GM19372 (cell line): Measurements from ENCODE around the gene ZDHHC13.

ENCODE experiments used
- ATAC-seq: cut with Tn5 transposase; IDR thresholded peaks from one replicate; pipeline ENCODE4 v1.9.1; 2021; ENCODE audit warnings: mild to moderate bottlenecking, low read depth, moderate library complexity; ENCODE audit not compliant: unreplicated experiment

ZDHHC13 gene

DNA sequence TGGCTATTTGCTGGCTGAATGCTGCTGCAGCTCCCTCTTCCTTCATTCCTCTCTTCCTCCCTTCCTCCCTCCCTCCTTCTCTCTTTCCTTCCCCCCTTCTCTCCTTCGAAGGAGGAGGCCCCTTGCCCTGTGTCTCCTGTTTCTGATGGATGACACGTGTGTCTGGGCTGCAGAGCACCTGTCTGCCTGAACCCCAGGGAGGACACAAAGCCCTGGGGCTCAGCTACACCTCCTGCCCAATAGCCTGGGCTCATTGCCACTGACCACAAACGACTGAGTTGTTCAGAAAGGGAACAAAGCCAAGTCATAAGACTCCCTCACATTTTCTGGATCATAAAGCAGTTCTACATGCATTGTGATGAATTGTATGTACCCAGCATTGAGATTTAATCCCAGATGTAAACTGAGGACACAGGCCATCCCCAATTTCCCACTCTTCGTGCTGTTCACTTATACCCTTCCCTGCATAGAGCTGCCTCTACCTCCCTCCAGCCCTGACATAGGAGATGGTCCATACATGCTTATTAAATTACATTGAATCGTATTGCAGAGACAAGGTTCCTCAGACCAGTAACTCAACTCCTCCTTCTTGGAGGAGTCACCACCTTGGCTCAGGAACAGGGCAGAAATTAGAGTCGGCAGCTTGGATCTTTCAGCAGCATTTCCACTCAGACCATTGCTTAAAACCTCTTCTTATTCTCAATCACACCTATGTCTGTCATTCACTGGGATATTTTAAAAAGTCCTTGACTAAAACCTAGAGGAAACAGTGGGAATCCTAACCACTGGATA lies 83.6 kb downstream of the ZDHHC13 start:
- no peak for ATAC-seq

DNA sequence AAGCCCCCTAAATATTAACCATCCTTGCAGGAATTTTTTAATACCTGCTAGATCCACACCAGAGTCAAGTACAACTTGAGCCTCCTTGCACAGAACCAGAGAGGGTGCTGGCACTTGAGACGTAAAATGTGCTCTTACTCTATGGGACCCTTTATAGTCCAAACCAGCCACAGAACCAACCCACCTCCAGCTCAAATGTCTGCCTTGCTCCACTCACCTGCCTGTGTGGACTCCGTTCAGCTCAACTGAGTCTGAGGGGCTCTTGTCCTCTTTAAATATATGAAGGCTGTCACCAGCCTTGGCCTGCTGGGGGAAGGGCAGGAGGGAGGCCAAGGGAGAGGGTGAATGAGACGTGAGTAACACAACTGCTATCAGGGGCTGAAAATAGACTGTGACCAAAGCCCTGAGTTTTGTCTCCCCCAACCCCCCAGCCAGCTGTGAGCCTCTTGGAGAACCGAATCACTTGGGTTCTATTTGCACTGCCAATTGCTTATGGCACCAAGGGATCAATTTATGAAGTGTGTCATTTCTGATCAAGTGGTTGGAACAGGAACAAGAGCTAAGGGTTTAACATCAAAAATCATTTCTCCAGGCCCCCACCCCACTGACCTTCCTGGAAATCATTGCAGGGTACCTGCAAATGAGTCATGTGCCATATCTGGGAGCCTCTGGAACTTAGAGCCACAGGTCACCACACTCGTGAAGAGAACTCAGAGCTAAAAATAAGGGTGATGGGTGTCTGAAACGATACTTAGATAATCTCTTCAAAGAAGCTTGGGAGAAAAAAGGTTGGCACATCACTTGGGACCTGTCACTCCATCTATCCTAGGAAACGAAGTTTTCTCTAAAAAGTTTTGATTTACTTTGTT lies 85.0 kb downstream of the ZDHHC13 start, which contains the start of gene CSRP3:
Gene CSRP3, minus strand, starts transcription at position 247 of the 869 bp plus-strand sequence. CDS start 9,535 bp downstream, outside the sequence.
- ATAC-seq, result no peak

DNA sequence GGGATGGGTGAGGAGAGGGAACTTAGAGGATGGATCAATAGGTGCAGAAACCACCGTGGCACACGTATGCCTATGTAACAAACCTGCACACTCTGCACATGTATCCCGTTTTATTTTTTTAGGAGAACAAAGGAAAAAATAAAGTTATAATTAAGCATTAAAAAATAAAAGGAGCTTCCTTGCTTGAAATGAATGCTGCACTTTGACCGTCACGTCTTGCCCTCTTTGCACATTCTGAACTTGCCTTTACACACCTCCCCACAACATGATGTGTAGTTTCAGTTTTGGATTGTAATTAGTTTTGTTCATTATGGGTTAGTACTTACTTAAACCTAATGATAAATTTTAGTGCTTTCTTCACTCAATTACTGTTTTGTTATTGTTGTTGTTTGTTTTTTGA lies 87.9 kb downstream of the ZDHHC13 start:
- ATAC-seq, result no peak

DNA sequence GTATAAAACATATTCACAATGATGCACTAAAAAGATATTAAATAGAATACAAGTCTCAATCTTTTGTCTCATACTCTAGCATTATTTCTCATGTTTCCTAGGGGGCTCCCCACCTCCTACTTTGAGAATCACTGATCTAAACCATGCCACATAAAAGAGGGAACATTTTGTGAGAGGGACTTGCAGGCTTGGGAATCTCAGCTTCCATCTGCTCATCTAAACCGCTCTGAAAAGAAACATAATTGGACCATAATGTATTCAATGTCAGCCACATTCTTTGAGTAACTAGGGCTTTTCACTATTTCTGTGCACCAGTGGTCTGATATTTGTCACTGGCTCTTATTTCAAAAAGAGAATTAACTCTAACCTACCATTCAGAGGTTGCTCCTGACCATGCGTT lies 91.2 kb downstream of the ZDHHC13 start:
- no peak for ATAC-seq

DNA sequence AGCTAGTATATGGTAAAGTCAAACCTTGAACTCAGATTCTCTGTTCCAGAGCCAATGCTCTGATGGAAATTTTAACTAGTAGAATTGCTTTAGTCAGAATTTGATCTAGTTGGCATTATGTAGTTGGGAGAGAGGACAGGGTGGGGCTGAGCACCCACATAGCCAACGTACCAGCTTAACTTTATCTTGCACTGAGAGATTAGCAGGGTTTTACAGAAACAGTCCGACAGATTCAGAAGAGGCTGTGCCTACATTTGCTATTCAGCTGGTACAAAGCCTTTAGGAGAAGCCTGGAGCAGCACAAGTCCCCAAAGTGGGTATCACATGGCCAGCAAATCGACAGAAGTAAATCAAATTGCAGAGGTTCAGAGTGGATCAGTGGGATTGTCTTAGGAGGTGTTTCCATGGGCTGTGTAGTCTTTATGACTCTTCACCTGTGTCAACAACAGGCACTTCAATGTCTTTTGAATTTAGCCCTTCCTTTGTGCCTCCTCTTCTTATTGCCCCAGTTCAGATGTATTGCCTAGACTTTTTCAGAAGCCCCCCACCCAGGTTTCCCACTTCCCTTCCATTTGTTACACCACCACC lies 92.1 kb downstream of the ZDHHC13 start:
- no peak for ATAC-seq

DNA sequence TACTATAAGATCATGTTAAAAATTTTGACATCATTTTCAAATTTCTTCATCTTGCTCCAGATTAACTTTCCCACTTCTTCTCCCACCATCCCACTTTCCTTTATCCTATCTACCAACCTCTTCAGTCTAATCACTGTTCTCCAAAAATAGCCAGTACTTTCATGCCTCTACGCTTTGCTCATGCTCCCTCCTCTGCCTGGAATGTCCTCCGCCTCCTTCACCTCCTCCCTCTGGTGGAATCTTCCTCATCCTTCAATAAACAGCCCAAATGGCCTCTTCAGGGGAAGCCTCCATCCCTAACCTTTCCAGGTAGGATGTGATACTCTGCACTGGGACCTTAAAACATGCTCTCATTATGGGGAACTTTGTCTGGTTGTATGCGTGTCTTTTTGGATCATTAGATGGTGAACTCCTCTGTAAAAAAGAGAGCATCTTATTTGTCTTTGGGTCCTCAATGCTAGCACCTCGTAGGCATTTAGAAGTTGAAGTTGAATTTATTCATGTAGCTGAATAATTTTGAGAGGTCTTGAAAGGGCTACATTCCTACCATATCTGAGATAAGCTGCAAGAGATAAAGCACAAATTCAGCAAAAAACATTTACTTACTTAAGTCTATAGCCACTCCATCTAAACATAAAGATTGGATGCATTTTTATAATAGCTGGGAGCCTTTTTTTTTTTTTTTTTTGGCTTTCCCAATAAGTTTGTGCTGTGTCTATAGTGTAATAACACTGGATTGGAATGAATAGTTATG lies 92.8 kb downstream of the ZDHHC13 start:
- ATAC-seq, result no peak

DNA sequence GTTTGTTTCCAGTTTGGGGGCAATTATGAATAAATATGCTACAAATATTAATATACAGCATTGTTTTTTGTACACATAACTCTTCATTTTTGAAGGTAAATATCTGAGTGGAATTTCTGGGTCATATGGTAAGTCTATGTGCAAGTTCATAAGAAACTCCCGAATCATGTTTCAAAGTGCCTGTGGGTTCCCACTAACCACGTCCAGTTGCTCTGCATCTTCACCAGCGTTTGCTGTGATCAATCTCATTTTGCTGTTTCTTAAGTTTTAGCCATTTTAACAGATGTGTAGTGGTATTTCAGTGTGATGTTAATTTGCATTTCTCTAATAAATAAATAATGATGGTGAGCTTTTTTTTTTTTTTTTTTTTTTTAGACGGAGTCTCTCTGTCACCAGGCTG lies 99.1 kb downstream of the ZDHHC13 start:
- no peak for ATAC-seq

DNA sequence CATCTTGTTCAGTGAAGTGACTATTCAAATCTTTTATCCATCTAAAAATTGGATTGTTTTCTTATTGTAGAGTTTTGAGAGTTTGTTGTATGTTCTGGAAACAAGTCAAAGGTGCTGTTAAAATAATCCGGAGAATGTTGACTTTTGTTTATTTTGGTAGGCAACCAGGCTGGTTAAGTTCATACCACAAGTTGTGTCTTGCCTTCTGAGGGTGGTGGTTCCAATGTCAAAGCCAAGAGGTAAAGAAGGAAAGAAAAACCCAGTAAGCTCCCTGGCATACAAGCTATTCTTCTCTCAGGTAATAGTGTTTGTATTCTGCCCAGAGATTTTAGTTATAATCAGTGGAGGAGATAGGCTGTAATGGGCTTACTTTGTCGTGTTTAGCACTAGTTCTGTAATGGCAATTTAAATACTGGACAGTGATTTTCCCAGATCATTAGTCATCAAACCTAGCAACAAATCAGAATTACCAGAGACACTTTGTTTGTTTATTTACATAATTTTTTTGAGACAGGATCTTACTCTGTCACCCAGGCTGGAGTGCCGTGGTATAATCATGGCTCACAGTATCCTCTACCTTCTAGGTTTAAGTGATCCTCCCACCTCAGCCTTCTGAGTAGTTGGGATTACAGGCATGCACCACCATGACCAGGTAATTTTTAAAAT lies 99.9 kb downstream of the ZDHHC13 start:
- no peak for ATAC-seq

DNA sequence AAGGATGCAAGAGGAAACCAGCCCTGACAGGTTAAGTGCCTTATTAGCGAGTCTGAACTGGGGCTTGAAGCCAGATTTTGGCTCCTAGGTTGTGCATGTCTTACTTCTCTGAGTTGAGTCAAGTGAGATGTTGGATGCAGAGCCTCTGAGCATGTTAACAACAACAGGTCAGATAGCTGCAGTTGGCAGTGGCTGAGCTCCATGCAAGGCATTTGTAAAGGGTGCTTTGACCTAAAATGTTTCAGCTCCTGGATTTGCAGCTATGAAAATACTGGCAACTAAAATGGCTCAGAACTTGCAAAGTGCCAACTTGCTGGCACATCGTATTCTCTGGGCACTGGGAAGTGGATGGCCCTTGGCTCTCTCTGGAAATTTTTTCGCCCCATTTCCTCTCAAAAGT lies 101.2 kb downstream of the ZDHHC13 start:
- no peak for ATAC-seq

DNA sequence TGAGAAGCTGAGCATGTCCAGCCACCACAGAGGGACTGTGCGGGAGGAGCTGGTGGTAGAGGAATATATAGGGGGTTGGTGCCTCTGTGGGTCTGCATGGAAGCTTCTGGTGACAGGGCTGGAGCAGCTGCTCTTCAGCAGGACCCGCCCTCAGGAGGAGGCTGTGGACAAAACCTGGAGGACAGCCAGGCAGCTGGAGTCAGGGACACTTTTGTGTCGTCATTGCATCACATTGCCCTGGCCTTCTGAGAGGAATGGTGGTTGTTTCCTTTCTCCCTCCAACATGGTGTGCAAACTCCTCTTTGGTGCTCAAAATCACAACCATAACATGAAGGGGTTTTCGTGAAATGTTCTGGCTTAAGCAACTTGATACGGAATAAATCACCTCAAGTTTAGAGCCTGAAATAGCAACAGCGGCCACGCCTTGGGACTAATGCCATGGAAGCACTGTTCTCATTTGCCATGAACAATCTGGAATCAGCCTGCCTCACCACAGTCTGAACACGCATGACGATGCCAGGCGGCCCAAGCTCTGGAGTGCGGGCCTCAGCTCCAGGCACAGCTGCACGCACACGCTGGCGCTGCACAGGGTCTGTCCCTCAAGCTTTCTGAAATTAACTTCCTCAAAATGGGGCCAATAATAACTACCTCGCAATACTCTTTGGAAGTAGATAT lies 102.0 kb downstream of the ZDHHC13 start:
- ATAC-seq, result no peak

DNA sequence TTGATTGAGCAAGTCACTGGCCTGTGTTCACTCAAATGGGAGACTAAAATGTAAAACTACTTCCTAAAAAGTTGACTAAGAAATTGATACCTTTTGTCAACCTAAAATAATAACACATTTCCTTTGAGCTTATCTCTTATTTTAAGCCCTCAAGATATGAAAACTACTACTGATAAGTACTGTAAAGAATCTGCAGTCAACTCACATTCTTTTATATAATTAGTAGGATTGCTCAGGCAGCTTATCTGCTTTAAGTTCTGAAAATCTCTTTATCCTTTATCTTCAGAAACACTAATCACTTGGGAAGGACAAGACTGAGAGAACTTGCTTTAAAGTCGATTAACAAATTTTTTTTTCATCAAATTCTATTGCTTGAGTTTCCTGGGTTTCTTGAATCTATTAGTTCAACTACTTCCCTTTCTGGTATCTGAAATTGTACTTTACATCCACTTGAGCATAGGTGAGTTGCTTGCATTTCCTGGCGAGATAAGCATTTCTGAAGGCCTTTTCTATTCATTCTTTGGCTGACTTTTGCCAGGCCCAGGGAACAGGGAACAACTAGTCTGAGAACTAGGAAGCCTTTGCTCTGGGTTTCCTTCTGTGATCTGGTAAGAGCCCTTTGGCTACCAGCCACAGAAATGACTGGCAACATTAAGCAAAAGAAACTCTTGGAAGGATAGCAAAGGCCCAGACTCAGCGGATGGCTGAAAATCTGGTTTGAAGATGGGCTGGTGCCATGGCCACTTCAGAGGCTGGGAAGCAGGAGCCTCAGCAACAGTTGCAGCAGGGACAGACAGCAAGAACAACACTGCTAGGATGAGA lies 104.1 kb downstream of the ZDHHC13 start:
- no peak for ATAC-seq

DNA sequence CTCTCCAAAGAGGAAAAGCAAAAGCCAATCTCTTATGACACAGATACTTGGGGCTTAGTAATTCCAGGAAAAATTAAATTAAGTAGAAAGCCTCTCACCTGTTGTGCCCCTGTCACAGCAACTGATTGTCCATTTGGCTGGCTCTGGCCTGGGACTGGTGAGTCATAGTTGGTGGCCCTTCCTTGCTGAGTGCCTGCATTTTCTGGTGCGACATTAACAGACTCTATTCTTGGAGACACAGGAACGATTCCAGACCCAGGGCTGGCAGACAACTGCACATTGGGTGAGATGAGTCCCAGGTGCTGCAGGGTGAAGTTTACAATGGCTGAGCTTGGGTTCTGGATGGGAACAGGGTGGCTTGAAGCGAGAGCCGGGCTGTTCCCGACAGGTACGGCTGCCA lies 108.2 kb downstream of the ZDHHC13 start:
- no peak for ATAC-seq

DNA sequence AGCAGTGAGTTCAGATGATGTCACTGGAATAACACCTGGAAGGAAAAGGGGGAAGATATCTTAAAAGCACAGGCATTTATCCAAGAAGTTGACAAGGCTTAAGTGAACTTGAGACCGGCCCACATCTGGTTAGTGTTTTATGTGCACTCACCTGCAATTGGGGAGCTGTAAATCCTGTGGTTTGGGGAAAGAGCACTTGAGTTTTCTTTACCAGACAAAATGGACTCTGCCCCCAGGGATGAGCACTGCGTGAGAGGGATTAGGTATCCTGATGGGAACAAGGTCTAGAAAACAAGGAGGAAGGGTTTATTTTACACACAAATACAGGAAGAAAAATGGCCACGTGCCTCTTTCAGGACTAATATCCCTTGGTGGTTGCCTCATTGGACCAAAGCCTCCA lies 108.6 kb downstream of the ZDHHC13 start:
- ATAC-seq, result no peak
